HG02885 (cell line): ENCODE data around the gene ZMIZ1.

Experiments used
- ATAC-seq: cut with Tn5 transposase; IDR thresholded peaks from one replicate; pipeline ENCODE4 v1.9.1; 2021; ENCODE audit warnings: mild to moderate bottlenecking; ENCODE audit not compliant: unreplicated experiment, poor library complexity

The ZMIZ1 gene

DNA sequence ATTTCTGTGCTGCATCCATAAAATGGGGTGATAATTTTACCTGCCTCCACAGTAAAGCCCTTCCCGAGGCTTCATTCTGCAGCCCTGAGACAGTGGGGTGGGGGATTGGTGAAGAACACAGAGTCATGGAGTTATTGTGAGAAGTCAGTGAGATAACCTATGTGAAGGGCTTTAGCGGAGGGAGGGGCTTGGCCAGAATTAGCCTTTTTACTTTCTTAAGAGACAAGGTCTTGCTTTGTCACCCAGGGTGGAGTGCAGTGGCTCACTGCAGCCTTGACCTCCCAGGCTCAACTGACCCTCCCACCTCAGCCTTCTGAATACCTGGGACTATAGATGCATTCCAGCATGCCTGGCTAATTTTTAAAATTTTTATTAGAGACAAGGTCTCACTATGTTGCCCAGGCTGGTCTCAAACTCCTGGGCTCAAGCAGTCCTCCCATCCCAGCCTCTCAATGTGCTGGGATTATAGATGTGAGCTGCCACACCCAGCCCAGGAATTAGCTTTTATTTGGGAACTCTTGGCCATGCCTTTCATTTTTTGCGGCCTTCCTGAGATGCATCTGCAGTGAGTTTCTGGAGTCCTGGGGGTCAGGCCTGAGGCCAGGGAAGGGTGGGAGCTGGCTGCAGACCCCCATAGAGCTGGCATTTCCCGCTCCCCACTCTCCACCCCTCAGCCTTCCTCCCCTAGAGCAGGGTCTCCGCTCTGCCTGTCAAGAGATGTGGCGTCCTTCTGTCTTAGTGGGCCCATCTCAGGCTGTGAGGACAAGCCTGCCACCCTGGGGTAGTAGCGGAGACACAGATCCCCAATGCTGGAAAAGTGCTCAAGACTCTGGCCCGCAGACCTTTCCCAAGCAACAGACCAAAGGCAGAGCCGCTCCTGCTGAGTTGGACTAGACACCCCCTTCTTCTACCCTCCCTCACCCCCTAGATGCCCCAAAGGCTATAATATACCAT, 77.0 kb downstream of the ZMIZ1 start:
- no peak for ATAC-seq

GRCh38 chr10:79146611-79147130, 77.9 kb downstream of the ZMIZ1 start:
- ATAC-seq, result no peak

- ATAC-seq, result no peak
Observed at GRCh38 chr10:79147306-79147705, 78.5 kb downstream of the ZMIZ1 start.

DNA sequence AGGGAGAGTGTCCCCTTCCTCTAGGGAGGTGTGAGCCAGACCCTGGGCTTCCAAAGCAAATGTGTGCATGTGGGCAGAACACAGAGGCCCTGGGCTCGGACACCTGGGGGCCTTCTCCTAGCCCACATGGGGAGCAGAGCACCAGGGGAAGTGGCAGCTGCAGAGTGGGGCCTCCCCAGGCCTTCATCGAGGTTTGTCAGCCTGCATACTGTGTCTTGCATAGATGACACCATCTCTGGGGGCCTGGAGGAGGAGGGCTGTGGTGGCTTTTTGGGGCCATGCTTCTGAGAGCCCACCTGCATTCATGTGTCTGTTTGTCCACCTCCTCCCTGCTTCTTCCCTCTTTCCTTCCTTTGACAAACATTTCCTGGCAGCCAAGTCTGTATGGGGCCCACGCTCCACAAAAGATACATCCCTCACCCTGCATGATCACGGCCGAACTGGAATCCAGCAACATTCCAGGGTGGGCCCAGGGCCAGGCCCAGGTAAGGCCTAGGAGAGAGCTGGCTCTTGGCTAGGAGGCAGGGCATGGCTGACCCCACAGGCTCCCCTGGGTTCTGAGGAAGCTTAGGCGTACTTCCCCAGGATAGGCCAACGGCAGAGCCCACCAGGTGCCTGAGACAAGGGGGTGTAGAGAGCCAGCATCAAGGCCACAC, 79.2 kb downstream of the ZMIZ1 start:
- no peak for ATAC-seq

GRCh38 chr10:79148452-79149344, 79.9 kb downstream of the ZMIZ1 start:
- ATAC-seq, result no peak

DNA sequence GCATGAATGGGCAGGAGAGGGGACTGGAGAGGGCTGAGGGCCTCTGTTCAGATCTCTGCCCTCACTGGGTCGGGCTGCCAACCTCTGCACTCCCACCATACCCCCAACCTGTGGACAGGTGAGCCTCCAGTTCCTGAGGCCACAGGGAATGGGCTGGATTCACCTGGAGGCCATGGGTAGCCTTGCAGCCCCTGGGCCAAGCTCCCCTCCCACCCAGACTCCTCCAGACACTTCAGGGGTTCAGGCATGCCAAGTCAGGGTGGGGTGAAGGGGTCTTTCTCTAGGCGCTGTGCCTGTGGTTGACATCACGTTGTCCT, 80.5 kb downstream of the ZMIZ1 start:
- no peak for ATAC-seq

GRCh38 chr10:79149662-79150443, 81.1 kb downstream of the ZMIZ1 start:
- peak; percentile 91 for ATAC-seq

- ATAC-seq, result no peak
Observed at GRCh38 chr10:79150444-79150754, 81.6 kb downstream of the ZMIZ1 start.

DNA sequence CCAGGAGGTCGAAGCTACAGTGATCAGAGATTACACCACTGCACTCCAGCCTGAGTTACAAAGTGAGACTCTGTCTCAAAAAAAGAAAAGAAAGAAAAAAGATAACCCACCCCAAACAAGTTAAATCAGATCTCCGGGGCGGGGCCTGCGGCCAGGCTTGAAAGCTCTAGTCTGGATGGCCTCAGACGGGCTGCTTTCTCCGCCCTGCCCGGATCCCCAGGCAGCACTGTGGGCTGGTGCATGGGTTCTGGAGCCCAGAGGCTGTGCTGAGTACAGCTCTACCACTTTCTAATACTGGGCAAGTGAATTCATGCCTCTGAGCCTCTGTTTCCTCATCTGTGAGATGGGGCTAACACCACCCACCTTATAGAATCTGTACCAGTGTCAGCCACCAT, 83.7 kb downstream of the ZMIZ1 start:
- no peak for ATAC-seq

GRCh38 chr10:79153745-79154144, 85.0 kb downstream of the ZMIZ1 start:
- no peak for ATAC-seq

DNA sequence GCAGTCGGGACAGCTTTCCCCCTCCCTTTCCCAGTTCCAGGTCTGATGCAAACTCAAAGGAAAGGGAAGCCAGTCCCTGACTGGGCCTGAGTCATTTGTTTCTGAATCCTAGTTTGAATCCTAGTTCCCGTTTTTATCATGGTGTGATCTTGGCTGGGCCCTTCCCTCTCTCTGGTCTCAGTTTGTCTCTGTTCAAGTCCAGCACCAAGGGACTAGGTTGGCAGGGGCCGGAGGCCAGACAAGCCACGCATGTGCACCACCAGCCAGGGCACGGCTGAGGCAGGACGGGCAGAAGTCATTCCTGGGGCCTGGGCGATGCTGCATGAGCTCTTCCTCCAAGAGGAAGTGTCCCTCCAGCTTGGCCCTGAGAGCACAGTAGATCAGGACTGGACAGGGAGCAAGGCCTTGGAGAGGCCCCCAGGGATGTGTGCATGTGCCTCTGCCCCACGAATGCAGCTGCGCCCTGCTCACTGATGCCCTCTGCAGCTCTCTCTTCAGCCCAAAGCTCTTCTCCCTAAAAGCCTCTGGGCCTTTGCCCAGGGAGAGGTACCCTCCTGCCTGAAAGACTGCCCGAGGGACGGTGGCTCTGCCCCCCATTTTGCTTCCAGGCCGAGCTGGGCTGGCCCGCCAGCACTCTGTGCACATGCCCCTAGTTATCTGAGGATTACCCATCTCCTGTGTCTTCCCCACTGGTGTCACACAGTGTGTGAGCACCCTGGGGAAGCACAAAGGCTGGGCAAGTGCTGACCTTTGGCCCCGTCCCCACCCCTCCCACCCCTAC, 86.7 kb downstream of the ZMIZ1 start:
- no peak for ATAC-seq

DNA sequence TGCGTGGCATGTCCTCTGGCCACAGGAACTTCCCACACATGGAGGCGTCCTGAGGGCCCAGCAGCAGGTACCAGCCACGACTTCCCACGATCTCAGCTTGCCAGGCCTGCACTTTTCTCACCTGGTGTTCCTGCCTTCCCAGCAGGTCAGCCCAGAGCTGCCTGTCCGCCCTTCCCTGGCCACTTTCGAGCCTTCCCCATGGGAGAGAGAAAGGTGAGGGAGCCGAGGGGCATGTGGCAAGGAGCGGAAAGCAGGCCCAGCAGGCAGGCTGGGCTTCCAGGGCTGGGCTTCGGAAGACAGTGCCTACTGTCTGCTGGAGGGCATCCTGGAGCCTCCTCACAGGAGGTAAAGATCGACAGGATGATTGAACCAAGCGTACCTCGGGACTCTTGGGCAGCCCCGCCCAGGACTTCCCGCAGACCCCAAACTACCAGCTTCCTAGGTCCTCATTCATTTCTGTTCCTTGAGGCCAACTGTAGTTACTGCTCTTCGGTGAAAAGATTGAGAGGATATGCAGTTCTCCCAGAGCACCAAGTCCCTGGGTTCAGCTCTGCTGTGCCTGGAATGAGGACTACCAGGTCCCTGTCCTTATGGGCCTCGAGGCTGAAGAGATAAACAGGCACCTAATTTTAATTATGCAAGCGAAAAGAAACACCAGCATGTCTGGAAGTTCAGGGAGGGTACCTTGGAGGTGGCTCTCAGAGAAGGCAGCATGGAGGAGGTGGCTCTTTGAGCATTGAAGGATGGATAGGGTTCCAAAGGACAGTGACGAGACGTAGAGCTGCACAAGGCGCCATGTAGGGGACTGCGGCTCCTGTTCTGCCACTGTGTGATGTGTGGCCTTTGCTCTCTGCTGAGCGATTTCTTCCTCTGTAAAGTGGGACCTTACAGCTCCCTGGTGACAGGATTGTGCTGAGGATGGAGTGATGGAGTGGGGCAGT, 87.8 kb downstream of the ZMIZ1 start:
- ATAC-seq, result no peak

GRCh38 chr10:79158004-79158340, 89.2 kb downstream of the ZMIZ1 start:
- no peak for ATAC-seq

DNA sequence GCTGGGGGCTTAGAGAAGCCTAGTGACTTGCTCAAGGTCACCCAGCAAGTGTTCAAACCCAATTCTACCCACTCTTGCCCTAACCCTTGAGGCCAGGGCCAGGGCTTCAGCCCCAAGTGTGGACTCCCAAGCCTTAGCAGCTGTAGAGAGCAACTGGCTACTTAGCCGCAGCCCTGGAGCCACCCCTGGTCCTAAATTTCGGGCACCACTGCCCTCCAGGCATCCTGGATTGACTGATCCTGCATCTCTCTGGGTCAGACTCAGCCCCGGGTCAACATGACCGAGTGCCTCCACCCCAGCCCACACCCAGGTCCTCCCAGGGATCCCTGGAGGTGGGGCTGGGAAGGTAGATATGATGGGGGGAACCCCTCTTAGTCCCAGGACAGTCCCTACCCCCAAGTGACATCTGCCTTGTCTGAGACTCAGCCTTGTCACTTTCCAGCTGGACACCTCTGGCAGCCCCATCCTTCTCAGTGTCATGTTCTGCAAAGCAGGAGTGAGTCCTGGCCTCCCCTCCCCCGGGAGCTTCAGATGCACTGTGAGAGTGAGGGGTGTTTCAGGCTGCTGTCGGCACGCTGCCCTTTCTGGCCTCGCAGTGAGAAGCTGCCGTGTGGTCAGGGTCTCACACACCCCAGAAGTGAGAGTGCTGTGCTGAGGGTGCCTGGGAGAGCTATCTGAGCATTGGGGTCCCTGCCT, 89.8 kb downstream of the ZMIZ1 start:
- ATAC-seq, result no peak

DNA sequence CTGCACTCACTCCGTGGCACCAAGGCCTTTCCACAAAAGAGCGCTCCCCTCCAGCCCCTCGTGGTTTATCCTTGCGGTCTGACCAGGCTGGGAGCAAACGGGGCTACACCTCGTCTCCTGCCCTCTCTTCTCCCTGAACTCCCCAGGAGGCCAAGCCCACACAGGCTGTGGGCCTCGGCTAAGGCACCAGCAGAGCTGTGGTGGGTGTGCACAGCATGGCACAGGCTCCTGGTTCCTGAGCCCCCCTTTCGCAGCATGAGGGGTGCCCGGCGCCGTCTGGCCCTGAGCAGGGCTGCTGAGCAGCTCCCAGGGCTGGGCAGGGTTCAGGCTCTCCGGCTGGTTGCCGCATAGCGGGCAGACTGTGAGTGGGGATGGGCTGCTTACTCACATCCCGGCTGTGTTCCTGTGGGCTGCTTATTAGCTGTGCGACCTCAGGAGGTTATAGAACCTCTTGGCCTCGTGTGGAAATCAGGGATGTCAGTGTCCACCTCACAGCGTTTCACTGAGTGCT, 90.4 kb downstream of the ZMIZ1 start:
- ATAC-seq, result no peak

GRCh38 chr10:79159785-79160184, 91.0 kb downstream of the ZMIZ1 start:
- ATAC-seq, result no peak

- ATAC-seq, result no peak
Observed at GRCh38 chr10:79160191-79160590, 91.4 kb downstream of the ZMIZ1 start.

DNA sequence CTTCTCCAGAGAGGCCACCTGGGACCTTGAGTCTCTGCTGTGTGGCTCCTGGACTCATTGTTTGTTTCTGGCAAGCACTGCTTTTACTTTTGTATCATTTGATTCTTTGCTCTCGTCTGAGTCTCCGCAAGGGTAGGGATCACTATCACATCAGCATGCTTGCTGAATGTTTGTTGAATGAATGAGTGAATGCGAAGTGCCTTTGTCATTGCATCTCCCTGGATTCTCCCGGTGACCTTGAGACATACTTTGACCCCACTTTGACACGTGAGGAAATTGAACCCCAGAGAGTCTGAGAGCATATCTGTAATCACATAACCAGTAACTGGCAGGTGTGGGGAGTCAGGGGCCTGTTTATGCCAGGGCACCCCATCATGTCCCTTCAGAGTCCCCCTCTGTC, 92.8 kb downstream of the ZMIZ1 start:
- ATAC-seq, result no peak
